ENCODE results near the gene AUTS2. TPM values are rescaled to one million over a fixed set of nuclear protein-coding genes. Genes with fewer than 3 reads are reported as not detected.

AUTS2 gene
- total RNA-seq, 3 donors from 2014 or later: 31.2 to 67.6 (median 36.5) TPM

GRCh38 chr7:70782796-70783195 lies 1184.5 kb downstream of the AUTS2 start:
- no peak for DNase-seq
- Histone ChIP-seq H3K9me3 (no peaks in the 10 kb centered on the region), H3K36me3 (ENCODE audit: low read depth) (peaks cover 14% of the 10 kb centered on the region), H3K4me1 (ENCODE audit: low read depth) (no peaks in the 10 kb centered on the region), H3K4me3 (no peak overlapping the region)
- TF ChIP-seq CTCF (IDR thresholded peaks at IDR 0.05): no peak
- intact Hi-C loops (cut with DNase I, micrococcal nuclease): no loop called here
- ATAC-seq: no peak

GRCh38 chr7:70785427-70785826 lies 1187.2 kb downstream of the AUTS2 start:
- Histone ChIP-seq H3K9me3 (no peaks in the 10 kb centered on the region), H3K36me3 (ENCODE audit: low read depth) (peaks cover 14% of the 10 kb centered on the region), H3K4me1 (ENCODE audit: low read depth) (no peaks in the 10 kb centered on the region), H3K4me3 (no peak overlapping the region)
- ATAC-seq (no peak), DNase-seq (no peak)
- no peak for TF ChIP-seq CTCF (IDR thresholded peaks at IDR 0.05)
- intact Hi-C loops (cut with DNase I, micrococcal nuclease): no loop called here

GRCh38 chr7:70786076-70786475 lies 1187.8 kb downstream of the AUTS2 start:
- H3K4me3 ChIP-seq: no peak overlapping the region
- H3K36me3 ChIP-seq (ENCODE audit: low read depth): peaks cover 15% of the 10 kb centered on the region
- H3K9me3 ChIP-seq: no peaks in the 10 kb centered on the region
- ATAC-seq (no peak), DNase-seq (no peak)
- TF ChIP-seq CTCF (IDR thresholded peaks at IDR 0.05): no peak
- intact Hi-C loops (cut with DNase I, micrococcal nuclease): no loop called here
- H3K4me1 ChIP-seq (ENCODE audit: low read depth): no peaks in the 10 kb centered on the region

- Histone ChIP-seq H3K4me1 (ENCODE audit: low read depth) (no peaks in the 10 kb centered on the region), H3K36me3 (ENCODE audit: low read depth) (peaks cover 18% of the 10 kb centered on the region), H3K4me3 (no peak overlapping the region), H3K9me3 (no peaks in the 10 kb centered on the region)
- no peak for TF ChIP-seq CTCF (IDR thresholded peaks at IDR 0.05)
- intact Hi-C loops (cut with DNase I, micrococcal nuclease): no loop called here
- ATAC-seq: no peak
- no peak for DNase-seq
These were observed 1189.0 kb downstream of the AUTS2 start for GRCh38 chr7:70787286-70787685.

GRCh38 chr7:70787771-70788170 lies 1189.5 kb downstream of the AUTS2 start:
- no peak overlapping the region for H3K4me3 ChIP-seq
- no peak for TF ChIP-seq CTCF (IDR thresholded peaks at IDR 0.05)
- ATAC-seq (no peak), DNase-seq (no peak)
- intact Hi-C loops (cut with DNase I, micrococcal nuclease): no loop called here
- no peaks in the 10 kb centered on the region for H3K9me3 ChIP-seq
- H3K4me1 ChIP-seq (ENCODE audit: low read depth): no peaks in the 10 kb centered on the region
- peaks cover 18% of the 10 kb centered on the region for H3K36me3 ChIP-seq (ENCODE audit: low read depth)

GRCh38 chr7:70788276-70788675 lies 1190.0 kb downstream of the AUTS2 start:
- ATAC-seq: peak; percentile 57
- intact Hi-C loops (cut with DNase I, micrococcal nuclease): no loop called here
- H3K36me3 ChIP-seq (ENCODE audit: low read depth): peaks cover 18% of the 10 kb centered on the region
- peak in 1 of 3 donors; percentile 22 for DNase-seq
- no peak for TF ChIP-seq CTCF (IDR thresholded peaks at IDR 0.05)
- H3K9me3 ChIP-seq: no peaks in the 10 kb centered on the region
- H3K4me1 ChIP-seq (ENCODE audit: low read depth): no peaks in the 10 kb centered on the region
- no peak overlapping the region for H3K4me3 ChIP-seq
